H1 (cell line): ENCODE results near the gene SMIM10.
"Not testable (repeated sequence)": the region's sequence is repeated elsewhere in the genome, so short reads cannot be mapped to it uniquely, and the experiment has no call there.

Source experiments
- BACH1 ChIP-seq: IDR thresholded peaks from 2 replicates; pipeline ENCODE4 v1.6.1; 2012; ENCODE audit warnings: low read length, improper control_type of control experiment
- EP300 ChIP-seq, 2 experiments: IDR thresholded peaks; 1 replicate in 1 of 2; 2 replicates in 1 of 2; pipeline ENCODE4 v1.6.1; 2011 to 2012; ENCODE audit warnings: low read depth in 2 of 2, low read length in 2 of 2, mild to moderate bottlenecking in 2 of 2, borderline replicate concordance in 1 of 2, inconsistent platforms in 1 of 2, moderate library complexity in 1 of 2
- FOSL1 ChIP-seq: IDR thresholded peaks from 2 replicates; pipeline ENCODE4 v1.6.1; 2011; ENCODE audit warnings: mild to moderate bottlenecking, low read depth, low read length, moderate library complexity; ENCODE audit not compliant: insufficient read depth
- GABPA ChIP-seq: IDR thresholded peaks from 2 replicates; pipeline ENCODE4 v1.6.1; 2011; ENCODE audit warnings: mild to moderate bottlenecking, low read length, moderate library complexity, borderline replicate concordance; ENCODE audit not compliant: insufficient read depth
- SP4 ChIP-seq: IDR thresholded peaks from 2 replicates; pipeline ENCODE4 v1.6.1; 2012; ENCODE audit warnings: low read length, inconsistent platforms
- YY1 ChIP-seq: IDR thresholded peaks from 2 replicates; pipeline ENCODE4 v1.6.1; 2011; ENCODE audit warnings: low read depth, mild to moderate bottlenecking, low read length
- ZNF274 ChIP-seq: IDR thresholded peaks from 2 replicates; pipeline ENCODE4 v1.7.0; 2012; ENCODE audit warnings: low read length, borderline replicate concordance; ENCODE audit errors: extremely low read depth
- TF ChIP-seq, protein P1 (sequence below), 3 experiments: IDR thresholded peaks; 1 replicate in 2 of 3; 2 replicates in 1 of 3; pipeline versions ENCODE4 v1.5.1 to v1.6.1; 2011; ENCODE audit warnings: low read length in 3 of 3, mild to moderate bottlenecking in 3 of 3, inconsistent platforms in 2 of 3, low read depth in 1 of 3, moderate library complexity in 1 of 3; ENCODE audit not compliant: insufficient read depth in 1 of 3; ENCODE audit errors: control extremely low read depth in 1 of 3
- TF ChIP-seq, protein P2 (sequence below): IDR thresholded peaks from 2 replicates; pipeline ENCODE4 v1.6.1; 2011; ENCODE audit warnings: low read depth, mild to moderate bottlenecking, low read length; ENCODE audit not compliant: insufficient read depth

DNA sequence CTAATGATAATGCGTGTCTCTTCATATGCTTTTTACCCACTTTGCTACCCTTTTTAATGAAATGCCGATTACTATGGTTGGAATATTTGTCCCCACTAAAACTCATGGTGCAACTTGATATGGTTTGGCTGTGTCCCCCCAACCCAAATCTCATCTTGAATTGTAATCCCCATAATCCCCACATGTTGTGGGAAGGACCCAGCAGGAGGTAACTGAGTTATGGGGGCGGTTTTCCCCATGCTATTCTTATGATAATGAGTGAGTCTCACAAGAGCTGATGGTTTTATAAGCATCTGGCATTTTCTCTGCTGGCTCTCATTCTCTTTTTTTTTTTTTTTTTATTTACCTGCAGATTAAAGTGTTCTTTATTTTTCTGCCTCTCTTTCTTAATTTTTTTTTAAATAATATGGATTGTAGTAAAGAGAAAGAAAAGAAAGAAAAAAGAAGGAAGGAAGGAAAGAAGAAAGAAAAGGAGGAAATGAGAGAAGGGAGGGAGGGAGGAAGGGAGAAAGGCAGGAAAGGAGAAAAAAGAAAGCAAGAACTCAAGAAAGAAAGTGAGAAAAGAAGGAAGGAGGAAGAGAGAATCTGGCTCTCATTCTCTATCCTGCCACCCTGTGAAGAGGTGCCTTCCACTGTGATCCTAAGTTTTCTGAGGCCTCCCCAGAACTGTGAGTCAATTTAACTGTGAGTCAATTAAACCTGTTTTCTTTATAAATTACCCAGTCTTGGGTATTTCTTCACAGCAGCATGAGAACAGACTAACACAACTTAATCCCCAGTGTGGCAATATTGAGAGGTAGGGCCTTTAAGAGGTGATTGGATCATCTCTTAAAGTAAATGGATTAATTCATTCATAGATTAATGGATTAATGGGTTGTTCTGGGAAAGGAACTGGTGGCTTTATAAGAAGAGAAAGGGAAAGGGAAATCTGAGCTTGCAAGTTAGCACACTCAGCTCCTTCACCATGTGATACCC is 50.6 kb downstream of the SMIM10 start:
- TF ChIP-seq YY1; BACH1; ZNF274; EP300 (IDR thresholded peaks at IDR 0.05; ENCODE audit: borderline replicate concordance in 1 of 2, low read depth in 2 of 2, low read length in 2 of 2); FOSL1; SP4; GABPA: not testable (repeated sequence)
- TF ChIP-seq, protein P1, sequence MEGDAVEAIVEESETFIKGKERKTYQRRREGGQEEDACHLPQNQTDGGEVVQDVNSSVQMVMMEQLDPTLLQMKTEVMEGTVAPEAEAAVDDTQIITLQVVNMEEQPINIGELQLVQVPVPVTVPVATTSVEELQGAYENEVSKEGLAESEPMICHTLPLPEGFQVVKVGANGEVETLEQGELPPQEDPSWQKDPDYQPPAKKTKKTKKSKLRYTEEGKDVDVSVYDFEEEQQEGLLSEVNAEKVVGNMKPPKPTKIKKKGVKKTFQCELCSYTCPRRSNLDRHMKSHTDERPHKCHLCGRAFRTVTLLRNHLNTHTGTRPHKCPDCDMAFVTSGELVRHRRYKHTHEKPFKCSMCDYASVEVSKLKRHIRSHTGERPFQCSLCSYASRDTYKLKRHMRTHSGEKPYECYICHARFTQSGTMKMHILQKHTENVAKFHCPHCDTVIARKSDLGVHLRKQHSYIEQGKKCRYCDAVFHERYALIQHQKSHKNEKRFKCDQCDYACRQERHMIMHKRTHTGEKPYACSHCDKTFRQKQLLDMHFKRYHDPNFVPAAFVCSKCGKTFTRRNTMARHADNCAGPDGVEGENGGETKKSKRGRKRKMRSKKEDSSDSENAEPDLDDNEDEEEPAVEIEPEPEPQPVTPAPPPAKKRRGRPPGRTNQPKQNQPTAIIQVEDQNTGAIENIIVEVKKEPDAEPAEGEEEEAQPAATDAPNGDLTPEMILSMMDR (IDR thresholded peaks at IDR 0.05; ENCODE audit: control extremely low read depth in 1 of 3, insufficient read depth in 1 of 3, low read depth in 1 of 3, low read length in 3 of 3), result not testable (repeated sequence)
- TF ChIP-seq, protein P2, sequence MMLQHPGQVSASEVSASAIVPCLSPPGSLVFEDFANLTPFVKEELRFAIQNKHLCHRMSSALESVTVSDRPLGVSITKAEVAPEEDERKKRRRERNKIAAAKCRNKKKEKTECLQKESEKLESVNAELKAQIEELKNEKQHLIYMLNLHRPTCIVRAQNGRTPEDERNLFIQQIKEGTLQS, result not testable (repeated sequence)
